GM12873 (cell line): ENCODE results near the gene ARHGEF38.

ENCODE experiments used
- CTCF ChIP-seq: IDR thresholded peaks from 2 replicates; pipeline ENCODE4 v1.5.1; 2012; ENCODE audit warnings: low read depth, mild to moderate bottlenecking, moderate library complexity, low read length, control low read depth; ENCODE audit not compliant: insufficient read depth; ENCODE audit errors: missing control alignments

The ARHGEF38 gene

GRCh38 chr4:105670684-105671083, 118.3 kb downstream of the ARHGEF38 start:
- TF ChIP-seq CTCF, result no peak

- no peak for TF ChIP-seq CTCF
Observed at GRCh38 chr4:105671301-105671700, 118.9 kb downstream of the ARHGEF38 start.

- no peak for TF ChIP-seq CTCF
Observed at GRCh38 chr4:105674011-105674410, 121.6 kb downstream of the ARHGEF38 start.

- no peak for TF ChIP-seq CTCF
Observed at GRCh38 chr4:105677709-105678108, 125.3 kb downstream of the ARHGEF38 start.

GRCh38 chr4:105679186-105679585, 126.8 kb downstream of the ARHGEF38 start:
- no peak for TF ChIP-seq CTCF

- TF ChIP-seq CTCF, result no peak
Observed at GRCh38 chr4:105683038-105683437, 130.6 kb downstream of the ARHGEF38 start.

GRCh38 chr4:105686571-105686970, 134.2 kb downstream of the ARHGEF38 start:
- no peak for TF ChIP-seq CTCF
